Naive thymus-derived CD4-positive, alpha-beta T cell (primary cell): ENCODE data around the gene TYMS. TPM values are rescaled to one million over a fixed set of nuclear protein-coding genes. Genes with fewer than 3 reads are reported as not detected.

Source experiments
- ATAC-seq: fragments of 150-1000 bp; cut with Tn5 transposase; 2 replicates; pipeline ENCODE4 v1.10.0; 2021; ENCODE audit warnings: mild to moderate bottlenecking, moderate library complexity
- CTCF ChIA-PET: fragments of 350-600 bp; sonication (Branson Sonifier 250); formaldehyde crosslinking; loops from one replicate; lab custom pipeline; 2021; ENCODE audit warnings: antibody characterized with exemption; lab: Charles Lee
- POLR2A ChIA-PET: fragments of 350-600 bp; sonication (Branson Sonifier 250); formaldehyde crosslinking; loops from one replicate; lab custom pipeline; 2021; ENCODE audit warnings: antibody characterized with exemption, inconsistent platforms; lab: Charles Lee
- DNase-seq, 9 donors: peaks; one replicate each; pipeline versions ENCODE4 v3.0.0 to v3.0.0-alpha.2; 2020 to 2022; ENCODE audit warnings: mixed read lengths in 1 of 9
- H3K27ac ChIP-seq: one replicate; pipeline ENCODE4 v1.7.0; 2013; ENCODE audit warnings: mild to moderate bottlenecking, low read depth, low read length, moderate library complexity
- H3K27me3 ChIP-seq, 2 donors: one replicate each; pipeline ENCODE4 v1.7.0; 2013; ENCODE audit warnings: low read length in 2 of 2, mild to moderate bottlenecking in 2 of 2, moderate library complexity in 2 of 2; ENCODE audit not compliant: control insufficient read depth in 2 of 2, insufficient read depth in 2 of 2
- H3K36me3 ChIP-seq, 3 experiments: 1 replicate in 2 of 3; 2 replicates in 1 of 3; pipeline ENCODE4 v1.7.0; 2013; ENCODE audit warnings: low read length in 3 of 3, mild to moderate bottlenecking in 3 of 3, moderate library complexity in 1 of 3; ENCODE audit not compliant: insufficient read depth in 3 of 3, control insufficient read depth in 2 of 3
- H3K4me1 ChIP-seq, 2 donors: one replicate each; pipeline ENCODE4 v1.7.0; 2013; ENCODE audit warnings: low read length in 2 of 2, mild to moderate bottlenecking in 2 of 2, moderate library complexity in 1 of 2; ENCODE audit not compliant: control insufficient read depth in 2 of 2, insufficient read depth in 2 of 2
- H3K4me3 ChIP-seq: 2 replicates; pipeline ENCODE4 v1.7.0; 2013; ENCODE audit warnings: mild to moderate bottlenecking, low read length
- H3K9me3 ChIP-seq, 3 experiments: 1 replicate in 2 of 3; 2 replicates in 1 of 3; pipeline ENCODE4 v1.7.0; 2013; ENCODE audit warnings: low read length in 3 of 3; ENCODE audit not compliant: control insufficient read depth in 2 of 3
- H3K27ac Mint-ChIP-seq, 9 donors: one replicate each; pipeline ENCODE4 v1.8.0; 2020 to 2022; ENCODE audit warnings: mixed read lengths in 9 of 9, mild to moderate bottlenecking in 8 of 9, moderate library complexity in 5 of 9, inconsistent platforms in 2 of 9
- H3K27me3 Mint-ChIP-seq, 5 donors: one replicate each; pipeline ENCODE4 v1.8.0; 2021 to 2022; ENCODE audit warnings: mixed read lengths in 5 of 5, mild to moderate bottlenecking in 1 of 5
- H3K36me3 Mint-ChIP-seq, 5 donors: one replicate each; pipeline ENCODE4 v1.8.0; 2020 to 2022; ENCODE audit warnings: mixed read lengths in 5 of 5, mild to moderate bottlenecking in 3 of 5, inconsistent platforms in 1 of 5
- H3K4me1 Mint-ChIP-seq, 7 donors: one replicate each; pipeline ENCODE4 v1.8.0; 2020 to 2022; ENCODE audit warnings: mixed read lengths in 7 of 7, mild to moderate bottlenecking in 3 of 7, inconsistent platforms in 1 of 7
- H3K4me3 Mint-ChIP-seq, 10 donors: one replicate each; pipeline ENCODE4 v1.8.0; 2020 to 2022; ENCODE audit warnings: mild to moderate bottlenecking in 10 of 10, mixed read lengths in 10 of 10, moderate library complexity in 6 of 10, inconsistent platforms in 2 of 10
- H3K9me3 Mint-ChIP-seq, 11 donors: one replicate each; pipeline ENCODE4 v1.8.0; 2020 to 2022; ENCODE audit warnings: mixed read lengths in 11 of 11, mild to moderate bottlenecking in 4 of 11, inconsistent platforms in 1 of 11, moderate library complexity in 1 of 11
- intact Hi-C, 2 donors: fragments of 100-400 bp; cut with micrococcal nuclease; formaldehyde crosslinking; loops; one replicate each; pipeline ENCODE4 v1.15.1; 2023
- polyA plus RNA-seq, 2 donors: library from polyadenylated mRNA; unstranded; fragments of 300-500 nt; fragmentation: Illumina TruSeq; gene quantifications; one replicate each; pipeline ENCODE4 v1.2.3, GENCODE V29; 2021
- total RNA-seq, 6 experiments: library from RNA in 5 of 6; stranded (reverse) in 5 of 6; gene quantifications; 1 replicate in 5 of 6; 2 replicates in 1 of 6; pipeline ENCODE4 v1.2.3 and lab custom pipeline; 2021 to 2026

The TYMS gene
- total and polyA plus RNA-seq, 7 experiments from 2014 or later = 0.85 to 241 (median 2.0) TPM; not detected in 4

DNA sequence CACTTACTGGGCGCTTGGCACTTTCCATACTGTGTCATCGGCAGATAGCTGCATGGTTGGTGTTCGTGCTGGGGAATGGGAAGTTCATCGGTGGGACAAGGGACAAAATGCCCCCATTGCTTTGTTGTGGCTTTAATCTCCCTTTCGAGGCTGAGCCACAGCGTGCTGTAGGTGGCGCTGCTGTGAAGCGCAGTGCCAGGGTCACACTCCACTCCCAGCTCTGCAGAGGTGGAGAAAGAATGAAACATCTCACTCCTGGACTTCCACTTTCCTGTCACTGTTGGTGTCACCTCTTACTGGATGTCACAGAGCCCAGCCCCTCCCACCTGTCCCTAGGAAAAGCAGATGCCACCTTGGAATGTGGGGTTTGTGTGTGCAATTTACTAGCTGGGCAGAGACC lies 8.7 kb downstream of the TYMS start:
- intact Hi-C loops = no loop called here
- ATAC-seq (no peak), DNase-seq (no peak)
- CTCF ChIA-PET = no interaction called here
- Histone ChIP-seq H3K4me3 (no peak overlapping the region), H3K4me1 (no peaks in the 10 kb centered on the region), H3K27me3 (no peaks in the 10 kb centered on the region), H3K36me3 (peaks cover 0 to 12% (median 0%) of the 10 kb centered on the region in 3 experiments), H3K9me3 (no peaks in the 10 kb centered on the region), H3K27ac (no peak overlapping the region)
- peak overlapping the region in 1 of 9 donors; percentile 49 for H3K27ac Mint-ChIP-seq
- POLR2A ChIA-PET = no interaction called here
- H3K4me1 Mint-ChIP-seq = peaks cover 0 to 29% (median 0%) of the 10 kb centered on the region in 7 donors
- H3K4me3 Mint-ChIP-seq = peak overlapping the region in 1 of 10 donors; percentile 9
- H3K27me3 Mint-ChIP-seq = peaks cover 0 to 4% (median 0%) of the 10 kb centered on the region in 5 donors
- H3K9me3 Mint-ChIP-seq = peaks cover 1 to 26% (median 6%) of the 10 kb centered on the region in 11 donors
- H3K36me3 Mint-ChIP-seq = peaks cover 10 to 52% (median 32%) of the 10 kb centered on the region in 5 donors

DNA sequence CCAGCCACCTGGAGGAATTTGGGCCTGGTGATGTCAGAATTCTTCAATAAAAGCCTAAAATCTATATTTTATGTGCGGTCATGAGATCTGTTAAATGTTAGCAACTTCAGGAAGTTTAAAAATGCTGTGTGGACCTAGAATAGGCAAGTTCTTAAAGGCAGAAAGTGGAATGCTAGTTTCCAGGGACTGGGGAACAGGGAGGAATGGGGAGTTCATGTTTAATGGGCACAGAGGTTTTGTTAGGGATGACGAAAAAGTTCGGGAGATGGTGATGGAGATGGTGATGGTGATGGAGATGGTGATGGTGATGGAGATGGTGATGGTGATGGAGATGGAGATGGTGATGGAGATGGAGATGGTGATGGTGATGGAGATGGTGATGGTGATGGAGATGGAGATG lies 9.2 kb downstream of the TYMS start:
- peaks cover 7 to 50% (median 34%) of the 10 kb centered on the region in 5 donors for H3K36me3 Mint-ChIP-seq
- no peak overlapping the region for H3K27ac ChIP-seq
- intact Hi-C loops = no loop called here
- peaks cover 0 to 12% (median 0%) of the 10 kb centered on the region in 3 experiments for H3K36me3 ChIP-seq
- no peak for DNase-seq
- no peak overlapping the region for H3K4me3 Mint-ChIP-seq
- H3K4me3 ChIP-seq = no peak overlapping the region
- H3K4me1 Mint-ChIP-seq = peaks cover 0 to 28% (median 0%) of the 10 kb centered on the region in 7 donors
- H3K9me3 ChIP-seq = no peaks in the 10 kb centered on the region
- ATAC-seq = no peak
- ChIA-PET POLR2A (no interaction called here), CTCF (no interaction called here)
- H3K27me3 ChIP-seq = no peaks in the 10 kb centered on the region
- H3K27ac Mint-ChIP-seq = no peak overlapping the region
- H3K9me3 Mint-ChIP-seq = peaks cover 0 to 22% (median 4%) of the 10 kb centered on the region in 11 donors
- H3K4me1 ChIP-seq = no peaks in the 10 kb centered on the region
- H3K27me3 Mint-ChIP-seq = no peaks in the 10 kb centered on the region

- ChIA-PET POLR2A (no interaction called here), CTCF (no interaction called here)
- H3K36me3 ChIP-seq = peaks cover 0 to 23% (median 9%) of the 10 kb centered on the region in 3 experiments
- peak overlapping the region in 2 of 9 donors; percentile 20 to 31 for H3K27ac Mint-ChIP-seq
- DNase-seq (no peak), ATAC-seq (no peak)
- no peak overlapping the region for H3K4me3 ChIP-seq
- no peaks in the 10 kb centered on the region for H3K27me3 ChIP-seq
- H3K9me3 Mint-ChIP-seq = peaks cover 0 to 18% (median 2%) of the 10 kb centered on the region in 11 donors
- intact Hi-C loops = no loop called here
- no peaks in the 10 kb centered on the region for H3K9me3 ChIP-seq
- H3K27ac ChIP-seq = no peak overlapping the region
- no peaks in the 10 kb centered on the region for H3K4me1 ChIP-seq
- no peak overlapping the region for H3K4me3 Mint-ChIP-seq
- H3K36me3 Mint-ChIP-seq = peaks cover 7 to 47% (median 42%) of the 10 kb centered on the region in 5 donors
- H3K4me1 Mint-ChIP-seq = peaks cover 0 to 29% (median 0%) of the 10 kb centered on the region in 7 donors
- no peaks in the 10 kb centered on the region for H3K27me3 Mint-ChIP-seq
Measured at GRCh38 chr18:668260-668659, 10.8 kb downstream of the TYMS start.

- Mint-ChIP-seq H3K4me3 (no peak overlapping the region), H3K9me3 (peaks cover 0 to 18% (median 2%) of the 10 kb centered on the region in 11 donors), H3K36me3 (peaks cover 7 to 48% (median 44%) of the 10 kb centered on the region in 5 donors), H3K27me3 (no peaks in the 10 kb centered on the region), H3K27ac (no peak overlapping the region), H3K4me1 (peaks cover 0 to 27% (median 0%) of the 10 kb centered on the region in 7 donors)
- no peak for DNase-seq
- Histone ChIP-seq H3K4me3 (no peak overlapping the region), H3K4me1 (no peaks in the 10 kb centered on the region), H3K27me3 (no peaks in the 10 kb centered on the region), H3K9me3 (no peaks in the 10 kb centered on the region), H3K36me3 (peaks cover 0 to 31% (median 9%) of the 10 kb centered on the region in 3 experiments), H3K27ac (no peak overlapping the region)
- no peak for ATAC-seq
- ChIA-PET CTCF (no interaction called here), POLR2A (no interaction called here)
- intact Hi-C loops = no loop called here
Measured at GRCh38 chr18:669077-669476, 11.6 kb downstream of the TYMS start.

DNA sequence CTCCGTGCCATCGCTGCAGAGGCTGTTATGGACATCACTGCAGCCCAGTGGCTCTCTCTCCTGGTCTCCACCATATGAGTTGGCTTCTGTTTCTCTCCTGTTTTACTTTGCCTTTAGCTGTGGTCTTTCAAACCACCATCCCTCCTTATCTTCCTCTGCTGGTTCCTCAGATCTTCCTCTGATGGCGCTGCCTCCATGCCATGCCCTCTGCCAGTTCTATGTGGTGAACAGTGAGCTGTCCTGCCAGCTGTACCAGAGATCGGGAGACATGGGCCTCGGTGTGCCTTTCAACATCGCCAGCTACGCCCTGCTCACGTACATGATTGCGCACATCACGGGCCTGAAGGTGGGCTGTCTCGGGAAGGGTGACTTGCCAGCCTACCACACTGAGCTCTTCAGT lies 13.1 kb downstream of the TYMS start:
- Histone ChIP-seq H3K4me1 (no peaks in the 10 kb centered on the region), H3K9me3 (no peaks in the 10 kb centered on the region), H3K27me3 (no peaks in the 10 kb centered on the region), H3K36me3 (peaks cover 0 to 42% (median 9%) of the 10 kb centered on the region in 3 experiments), H3K27ac (no peak overlapping the region), H3K4me3 (no peak overlapping the region)
- H3K4me1 Mint-ChIP-seq = peaks cover 0 to 27% (median 0%) of the 10 kb centered on the region in 7 donors
- H3K27me3 Mint-ChIP-seq = no peaks in the 10 kb centered on the region
- ChIA-PET CTCF (no interaction called here), POLR2A (no interaction called here)
- ATAC-seq = no peak
- H3K4me3 Mint-ChIP-seq = no peak overlapping the region
- DNase-seq = no peak
- peak overlapping the region in 2 of 9 donors; percentile 9 to 73 for H3K27ac Mint-ChIP-seq
- peaks cover 0 to 18% (median 2%) of the 10 kb centered on the region in 11 donors for H3K9me3 Mint-ChIP-seq
- H3K36me3 Mint-ChIP-seq = peaks cover 14 to 55% (median 45%) of the 10 kb centered on the region in 5 donors
- intact Hi-C loops = no loop called here

- ChIA-PET CTCF (no interaction called here), POLR2A (no interaction called here)
- intact Hi-C loops = no loop called here
- H3K27ac Mint-ChIP-seq = no peak overlapping the region
- H3K4me1 Mint-ChIP-seq = peaks cover 0 to 22% (median 0%) of the 10 kb centered on the region in 7 donors
- Histone ChIP-seq H3K27me3 (no peaks in the 10 kb centered on the region), H3K4me1 (no peaks in the 10 kb centered on the region), H3K27ac (no peak overlapping the region), H3K9me3 (no peaks in the 10 kb centered on the region), H3K4me3 (no peak overlapping the region), H3K36me3 (peaks cover 0 to 51% (median 9%) of the 10 kb centered on the region in 3 experiments)
- no peak for DNase-seq
- peaks cover 15 to 64% (median 49%) of the 10 kb centered on the region in 5 donors for H3K36me3 Mint-ChIP-seq
- H3K4me3 Mint-ChIP-seq = no peak overlapping the region
- H3K9me3 Mint-ChIP-seq = peaks cover 0 to 18% (median 1%) of the 10 kb centered on the region in 11 donors
- ATAC-seq = no peak
- no peaks in the 10 kb centered on the region for H3K27me3 Mint-ChIP-seq
Measured at GRCh38 chr18:671405-671804, 14.0 kb downstream of the TYMS start.

DNA sequence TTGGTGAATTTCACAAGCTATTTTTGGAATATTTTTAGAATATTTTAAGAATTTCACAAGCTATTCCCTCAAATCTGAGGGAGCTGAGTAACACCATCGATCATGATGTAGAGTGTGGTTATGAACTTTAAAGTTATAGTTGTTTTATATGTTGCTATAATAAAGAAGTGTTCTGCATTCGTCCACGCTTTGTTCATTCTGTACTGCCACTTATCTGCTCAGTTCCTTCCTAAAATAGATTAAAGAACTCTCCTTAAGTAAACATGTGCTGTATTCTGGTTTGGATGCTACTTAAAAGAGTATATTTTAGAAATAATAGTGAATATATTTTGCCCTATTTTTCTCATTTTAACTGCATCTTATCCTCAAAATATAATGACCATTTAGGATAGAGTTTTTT lies 15.9 kb downstream of the TYMS start:
- H3K36me3 ChIP-seq = peaks cover 0 to 70% (median 9%) of the 10 kb centered on the region in 3 experiments

More for the DNA sequence above, 15.9 kb downstream of the TYMS start:
- no peak for DNase-seq
- POLR2A ChIA-PET = no interaction called here
- Histone ChIP-seq H3K4me3 (no peak overlapping the region), H3K27me3 (no peaks in the 10 kb centered on the region), H3K27ac (no peak overlapping the region), H3K4me1 (no peaks in the 10 kb centered on the region), H3K9me3 (no peaks in the 10 kb centered on the region)
- no peak for ATAC-seq
- intact Hi-C loops = no loop called here
- peaks cover 0 to 9% (median 0%) of the 10 kb centered on the region in 11 donors for H3K9me3 Mint-ChIP-seq
- no peak overlapping the region for H3K4me3 Mint-ChIP-seq
- H3K4me1 Mint-ChIP-seq = peaks cover 0 to 18% (median 0%) of the 10 kb centered on the region in 7 donors
- CTCF ChIA-PET = no interaction called here
- no peaks in the 10 kb centered on the region for H3K27me3 Mint-ChIP-seq
- H3K27ac Mint-ChIP-seq = no peak overlapping the region
- peaks cover 20 to 77% (median 48%) of the 10 kb centered on the region in 5 donors for H3K36me3 Mint-ChIP-seq
